Measurements from ENCODE around the gene C11orf24.

DNA sequence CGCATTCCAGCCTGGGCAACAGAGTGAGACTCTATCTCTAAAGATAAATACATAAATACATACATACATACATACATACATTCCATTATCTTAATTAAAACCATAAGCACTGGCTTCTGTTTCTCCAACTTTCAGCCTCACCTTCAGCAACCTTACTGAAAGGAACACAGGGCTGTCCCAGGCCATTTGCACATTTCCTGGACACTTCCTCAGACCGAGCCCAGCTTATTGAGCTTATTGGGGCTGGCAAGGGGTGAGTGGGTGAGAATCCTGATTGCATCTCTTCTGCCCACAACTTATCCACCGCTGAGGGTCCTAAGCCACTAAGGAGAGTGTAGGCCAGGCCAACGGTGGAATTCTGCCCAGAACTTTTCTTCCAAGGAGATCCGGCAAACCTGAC lies 24.2 kb upstream of the C11orf24 start:
- TF ChIP-seq JUN (CRISPR knock-in tag; IDR thresholded peaks at IDR 0.05) (no peak), GABPB1 (CRISPR knock-in tag; IDR thresholded peaks at IDR 0.05) (no peak), FOXJ3 (CRISPR knock-in tag; IDR thresholded peaks at IDR 0.05; ENCODE audit: borderline replicate concordance) (no peak), ESRRA (CRISPR knock-in tag; IDR thresholded peaks at IDR 0.05; ENCODE audit: borderline replicate concordance) (no peak), NR2C2 (CRISPR knock-in tag; IDR thresholded peaks at IDR 0.05) (no peak), CBFB (CRISPR knock-in tag; IDR thresholded peaks at IDR 0.05; ENCODE audit: low read depth) (no peak)
- TF ChIP-seq, protein P1, sequence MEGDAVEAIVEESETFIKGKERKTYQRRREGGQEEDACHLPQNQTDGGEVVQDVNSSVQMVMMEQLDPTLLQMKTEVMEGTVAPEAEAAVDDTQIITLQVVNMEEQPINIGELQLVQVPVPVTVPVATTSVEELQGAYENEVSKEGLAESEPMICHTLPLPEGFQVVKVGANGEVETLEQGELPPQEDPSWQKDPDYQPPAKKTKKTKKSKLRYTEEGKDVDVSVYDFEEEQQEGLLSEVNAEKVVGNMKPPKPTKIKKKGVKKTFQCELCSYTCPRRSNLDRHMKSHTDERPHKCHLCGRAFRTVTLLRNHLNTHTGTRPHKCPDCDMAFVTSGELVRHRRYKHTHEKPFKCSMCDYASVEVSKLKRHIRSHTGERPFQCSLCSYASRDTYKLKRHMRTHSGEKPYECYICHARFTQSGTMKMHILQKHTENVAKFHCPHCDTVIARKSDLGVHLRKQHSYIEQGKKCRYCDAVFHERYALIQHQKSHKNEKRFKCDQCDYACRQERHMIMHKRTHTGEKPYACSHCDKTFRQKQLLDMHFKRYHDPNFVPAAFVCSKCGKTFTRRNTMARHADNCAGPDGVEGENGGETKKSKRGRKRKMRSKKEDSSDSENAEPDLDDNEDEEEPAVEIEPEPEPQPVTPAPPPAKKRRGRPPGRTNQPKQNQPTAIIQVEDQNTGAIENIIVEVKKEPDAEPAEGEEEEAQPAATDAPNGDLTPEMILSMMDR (IDR thresholded peaks at IDR 0.05), result no peak
- TF ChIP-seq, protein P2, sequence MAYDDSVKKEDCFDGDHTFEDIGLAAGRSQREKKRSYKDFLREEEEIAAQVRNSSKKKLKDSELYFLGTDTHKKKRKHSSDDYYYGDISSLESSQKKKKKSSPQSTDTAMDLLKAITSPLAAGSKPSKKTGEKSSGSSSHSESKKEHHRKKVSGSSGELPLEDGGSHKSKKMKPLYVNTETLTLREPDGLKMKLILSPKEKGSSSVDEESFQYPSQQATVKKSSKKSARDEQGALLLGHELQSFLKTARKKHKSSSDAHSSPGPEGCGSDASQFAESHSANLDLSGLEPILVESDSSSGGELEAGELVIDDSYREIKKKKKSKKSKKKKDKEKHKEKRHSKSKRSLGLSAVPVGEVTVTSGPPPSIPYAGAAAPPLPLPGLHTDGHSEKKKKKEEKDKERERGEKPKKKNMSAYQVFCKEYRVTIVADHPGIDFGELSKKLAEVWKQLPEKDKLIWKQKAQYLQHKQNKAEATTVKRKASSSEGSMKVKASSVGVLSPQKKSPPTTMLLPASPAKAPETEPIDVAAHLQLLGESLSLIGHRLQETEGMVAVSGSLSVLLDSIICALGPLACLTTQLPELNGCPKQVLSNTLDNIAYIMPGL (CRISPR knock-in tag; IDR thresholded peaks at IDR 0.05), result no peak
- TF ChIP-seq, protein P3, sequence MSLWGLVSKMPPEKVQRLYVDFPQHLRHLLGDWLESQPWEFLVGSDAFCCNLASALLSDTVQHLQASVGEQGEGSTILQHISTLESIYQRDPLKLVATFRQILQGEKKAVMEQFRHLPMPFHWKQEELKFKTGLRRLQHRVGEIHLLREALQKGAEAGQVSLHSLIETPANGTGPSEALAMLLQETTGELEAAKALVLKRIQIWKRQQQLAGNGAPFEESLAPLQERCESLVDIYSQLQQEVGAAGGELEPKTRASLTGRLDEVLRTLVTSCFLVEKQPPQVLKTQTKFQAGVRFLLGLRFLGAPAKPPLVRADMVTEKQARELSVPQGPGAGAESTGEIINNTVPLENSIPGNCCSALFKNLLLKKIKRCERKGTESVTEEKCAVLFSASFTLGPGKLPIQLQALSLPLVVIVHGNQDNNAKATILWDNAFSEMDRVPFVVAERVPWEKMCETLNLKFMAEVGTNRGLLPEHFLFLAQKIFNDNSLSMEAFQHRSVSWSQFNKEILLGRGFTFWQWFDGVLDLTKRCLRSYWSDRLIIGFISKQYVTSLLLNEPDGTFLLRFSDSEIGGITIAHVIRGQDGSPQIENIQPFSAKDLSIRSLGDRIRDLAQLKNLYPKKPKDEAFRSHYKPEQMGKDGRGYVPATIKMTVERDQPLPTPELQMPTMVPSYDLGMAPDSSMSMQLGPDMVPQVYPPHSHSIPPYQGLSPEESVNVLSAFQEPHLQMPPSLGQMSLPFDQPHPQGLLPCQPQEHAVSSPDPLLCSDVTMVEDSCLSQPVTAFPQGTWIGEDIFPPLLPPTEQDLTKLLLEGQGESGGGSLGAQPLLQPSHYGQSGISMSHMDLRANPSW (CRISPR knock-in tag; conservative IDR thresholded peaks at IDR 0.05; ENCODE audit: low read depth), result no peak

Data from WTC11 (cell line).